HL-60 (cell line): ENCODE results near the gene ISL2.
A peak's percentile ranks its signal among the peaks of the same experiment; 100 is the strongest.

Experiments
- DNase-seq, 2 experiments: peaks; one replicate each; pipeline ENCODE4 v3.0.0-alpha.2; 2010 to 2020; ENCODE audit warnings: low read depth in 1 of 2, low spot score in 1 of 2
- H3K27ac ChIP-seq: fragments of 250-450 bp; sonication (Bioruptor Pico); replicated peaks from 2 replicates; pipeline ENCODE4 v1.5.1; 2020; ENCODE audit warnings: mild to moderate bottlenecking, moderate library complexity
- H3K27me3 ChIP-seq: fragments of 250-450 bp; sonication (Bioruptor Pico); 2 replicates; pipeline ENCODE4 v1.5.1; 2021; ENCODE audit warnings: mild to moderate bottlenecking, moderate library complexity; ENCODE audit not compliant: insufficient read depth, poor library complexity, severe bottlenecking
- H3K4me3 ChIP-seq: replicated peaks from 2 replicates; pipeline ENCODE4 v1.5.1; 2011; ENCODE audit warnings: mild to moderate bottlenecking, control low read depth, low read length; ENCODE audit not compliant: insufficient read depth
- CTCF ChIP-seq: IDR thresholded peaks from one replicate; pipeline ENCODE4 v1.5.1; 2011; ENCODE audit warnings: low read length, control low read depth, inconsistent platforms; ENCODE audit not compliant: insufficient read depth
- GABPA ChIP-seq: IDR thresholded peaks from 2 replicates; pipeline ENCODE4 v1.6.1; 2012; ENCODE audit warnings: low read depth
- POLR2AphosphoS5 ChIP-seq: IDR thresholded peaks from 2 replicates; pipeline ENCODE4 v1.6.1; 2012; ENCODE audit warnings: low read depth
- REST ChIP-seq: IDR thresholded peaks from 2 replicates; pipeline ENCODE4 v1.6.1; 2012; ENCODE audit warnings: low read depth; ENCODE audit not compliant: insufficient replicate concordance
- SPI1 ChIP-seq: IDR thresholded peaks from 2 replicates; pipeline ENCODE4 v1.6.1; 2012; ENCODE audit warnings: low read depth, mild to moderate bottlenecking, borderline replicate concordance

ISL2 gene

GRCh38 chr15:76333720-76334437 lies 2.7 kb upstream of the ISL2 start:
- H3K4me3 ChIP-seq, result no peak overlapping the region
- H3K27ac ChIP-seq, result no peak overlapping the region
- peak in 1 of 2 experiments; percentile 26 for DNase-seq
- H3K27me3 ChIP-seq, result no peaks in the 10 kb centered on the region
- no peak for TF ChIP-seq GABPA
- TF ChIP-seq CTCF, result no peak

- Histone ChIP-seq H3K27ac (no peak overlapping the region), H3K4me3 (no peak overlapping the region), H3K27me3 (no peaks in the 10 kb centered on the region)
- DNase-seq, result no peak
- TF ChIP-seq CTCF, result no peak
- no peak for TF ChIP-seq SPI1
- no peak for TF ChIP-seq POLR2AphosphoS5
- TF ChIP-seq GABPA, result no peak
- TF ChIP-seq REST, result no peak
These were observed 1.9 kb upstream of the ISL2 start for GRCh38 chr15:76334438-76335306.

GRCh38 chr15:76335307-76336253 lies 993 bp upstream of the ISL2 start:
- no peaks in the 10 kb centered on the region for H3K27me3 ChIP-seq
- peak in 1 of 2 experiments; percentile 62 for DNase-seq
- peak overlapping the region; percentile 66 for H3K4me3 ChIP-seq
- TF ChIP-seq REST (no peak), SPI1 (peak; percentile 96)
- peak overlapping the region; percentile 72 for H3K27ac ChIP-seq
